HEK293 (cell line): ENCODE measurements around the gene ZNF19.

Source experiments
- CTCF ChIP-seq: fragments of 450-650 bp; formaldehyde crosslinking; IDR thresholded peaks from 2 replicates; pipeline ENCODE4 v1.5.1; 2016; ENCODE audit warnings: missing biosample characterization, missing genetic modification characterization
- REST ChIP-seq: fragments of 450-650 bp; formaldehyde crosslinking; IDR thresholded peaks from 2 replicates; pipeline ENCODE4 v1.5.1; 2016; ENCODE audit warnings: missing biosample characterization, missing genetic modification characterization
- ZBTB20 ChIP-seq: fragments of 450-650 bp; formaldehyde crosslinking; IDR thresholded peaks from 2 replicates; pipeline ENCODE4 v1.5.1; 2016; ENCODE audit warnings: missing biosample characterization, missing genetic modification characterization
- ZBTB7A ChIP-seq: fragments of 450-650 bp; formaldehyde crosslinking; IDR thresholded peaks from 2 replicates; pipeline ENCODE4 v1.5.1; 2016; ENCODE audit warnings: low read depth, missing biosample characterization, missing genetic modification characterization
- ZFP69B ChIP-seq: fragments of 450-650 bp; formaldehyde crosslinking; IDR thresholded peaks from 2 replicates; pipeline ENCODE4 v1.5.1; 2016; ENCODE audit warnings: missing biosample characterization, missing genetic modification characterization
- ZNF707 ChIP-seq: fragments of 450-650 bp; formaldehyde crosslinking; IDR thresholded peaks from 2 replicates; pipeline ENCODE4 v1.5.1; 2016; ENCODE audit warnings: missing biosample characterization, missing genetic modification characterization

GRCh38 chr16:71513302-71513701 is 24.2 kb upstream of the ZNF19 start:
- TF ChIP-seq ZFP69B (tag by site-specific recombination) (no peak), ZBTB7A (no peak), ZNF707 (tag by site-specific recombination) (no peak), CTCF (tag by site-specific recombination) (no peak), REST (tag by site-specific recombination) (no peak), ZBTB20 (tag by site-specific recombination) (no peak)
